ENCODE measurements around the gene KIAA1755. TPM values are rescaled to one million over a fixed set of nuclear protein-coding genes. Genes with fewer than 3 reads are reported as not detected.

KIAA1755 gene
- total and polyA plus RNA-seq, 2 of the 4 experiments (the other 2 are of a cell fraction) = 2.5 to 5.1 TPM

DNA sequence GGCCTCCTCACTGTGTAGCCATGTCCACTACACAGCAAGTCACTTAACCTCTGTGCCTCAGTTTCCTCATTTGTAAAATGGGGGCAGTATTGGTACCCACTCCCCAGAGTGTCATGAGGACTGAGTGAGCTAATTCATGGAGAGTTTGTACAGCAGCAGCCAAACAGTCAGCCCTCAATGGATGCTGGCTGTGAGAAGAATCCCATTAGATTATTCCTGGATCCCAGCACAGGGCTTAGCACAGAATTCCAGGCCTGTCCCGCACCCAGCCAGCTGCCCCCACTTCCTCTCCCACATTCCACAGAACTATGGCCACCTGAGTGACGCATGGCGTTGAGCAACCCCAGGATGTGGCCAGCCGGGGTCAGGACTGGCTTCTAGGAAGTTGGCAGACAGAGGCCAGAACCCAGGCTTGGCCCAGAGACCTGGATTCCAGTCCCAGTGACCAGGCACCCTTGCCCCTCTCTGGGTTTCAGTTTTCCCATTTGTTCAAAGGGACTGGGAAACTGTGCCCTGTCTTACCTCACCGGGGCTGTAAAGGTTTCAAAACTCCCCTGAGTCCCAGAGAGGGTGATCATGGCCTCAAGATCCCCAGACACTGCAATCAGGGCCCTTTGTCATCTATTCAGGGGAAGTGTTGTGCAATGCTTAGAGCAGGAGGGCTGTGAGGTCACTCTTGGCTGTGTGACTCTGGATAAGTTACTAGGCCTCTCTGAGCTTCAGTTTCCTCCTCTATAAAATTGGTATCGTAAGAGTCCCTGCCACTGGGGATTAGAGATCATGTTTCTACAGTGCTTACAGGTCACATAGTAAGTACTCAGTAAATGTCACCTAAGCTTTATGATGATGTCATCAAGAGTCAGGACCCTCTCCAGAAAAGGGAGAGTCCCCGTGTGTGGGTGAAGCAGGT, 92.4 kb downstream of the KIAA1755 start:
- in situ Hi-C loops (cut with MboI; ENCODE audit: low sequenced_read_pairs) = loop anchor here (5.0 kb wide), 2 partner anchors 49 to 91 kb away; no protein-coding TSS in a partner anchor

More for the DNA sequence above, 92.4 kb downstream of the KIAA1755 start:
- Histone ChIP-seq H3K18ac (ENCODE audit: low read depth, low read length) (peak overlapping the region; percentile 92), H3K56ac (ENCODE audit: extremely low read depth, insufficient read depth, low read length) (peak overlapping the region; percentile 85), H4K5ac (ENCODE audit: low read depth, low read length) (peak overlapping the region; percentile 88), H2BK120ac (ENCODE audit: low read depth, low read length) (peak overlapping the region; percentile 99), H3K36me3 (ENCODE audit: control insufficient read depth, insufficient read depth, low read length) (no peaks in the 10 kb centered on the region), H3K4me2 (ENCODE audit: low read depth, low read length) (no peak overlapping the region), H3K27ac (ENCODE audit: insufficient read depth, low read length) (peak overlapping the region; percentile 69), H3K27me3 (ENCODE audit: control insufficient read depth, insufficient read depth, low read length) (no peaks in the 10 kb centered on the region), H3K9me1 (ENCODE audit: insufficient read depth, low read length) (peaks cover 39% of the 10 kb centered on the region), H4K91ac (ENCODE audit: insufficient read depth, low read depth, low read length) (peak overlapping the region; percentile 94), H2BK20ac (ENCODE audit: low read depth, low read length) (peak overlapping the region; percentile 99), H2BK15ac (ENCODE audit: low read depth, low read length) (peak overlapping the region; percentile 98), H3K14ac (replicated peaks; ENCODE audit: low read depth, low read length) (peak overlapping the region; percentile 92), H3K9me3 (ENCODE audit: control insufficient read depth, insufficient read depth, low read length) (no peaks in the 10 kb centered on the region), H4K20me1 (ENCODE audit: insufficient read depth, low read length) (no peaks in the 10 kb centered on the region), H3K79me1 (ENCODE audit: low read depth in 1 of 2, low read length in 2 of 2) (peaks cover 20 to 29% of the 10 kb centered on the region in 2 experiments), H2BK5ac (ENCODE audit: low read depth, low read length, poor library complexity, severe bottlenecking) (peak overlapping the region; percentile 90), H2AFZ (replicated peaks; ENCODE audit: low read length, poor library complexity) (peak overlapping the region; percentile 63), H2AK9ac (replicated peaks; ENCODE audit: low read depth, low read length, poor library complexity) (peak overlapping the region; percentile 80), H2AK5ac (ENCODE audit: low read depth, low read length) (peak overlapping the region; percentile 99), H3K4me1 (ENCODE audit: control insufficient read depth, insufficient read depth, low read length) (peaks cover 63% of the 10 kb centered on the region), H3K9ac (ENCODE audit: low read depth, low read length) (peak overlapping the region; percentile 15; the same call in 1 of the 2 replicates), H3K4me3 (ENCODE audit: insufficient read depth, low read depth, low read length) (no peak overlapping the region), H3K4ac (ENCODE audit: low read depth, low read length) (peak overlapping the region; percentile 95), H4K8ac (ENCODE audit: low read depth in 2 of 2, low read length in 2 of 2) (peak overlapping the region; percentile 74 to 95), H3K23ac (ENCODE audit: low read depth, low read length) (peak overlapping the region; percentile 90)
- ChIA-PET POLR2A (ENCODE audit: unreplicated experiment) (no interaction called here), CTCF (interaction anchor here (1.5 kb wide), 1 partner anchor 95 kb away, joined by 3 read pairs; no protein-coding TSS in a partner anchor)
- TF ChIP-seq NFE2L2 (IDR thresholded peaks at IDR 0.05; ENCODE audit: low read depth, low read length) (peak; percentile 44; the same call in 1 of the 2 replicates), CEBPB (IDR thresholded peaks at IDR 0.05; ENCODE audit: low read depth, low read length) (peak; percentile 97), RAD21 (IDR thresholded peaks at IDR 0.05; ENCODE audit: low read length) (peak; percentile 5; the same call in 1 of the 2 replicates), RFX5 (IDR thresholded peaks at IDR 0.05; ENCODE audit: low read depth, low read length) (no peak), BHLHE40 (IDR thresholded peaks at IDR 0.05; ENCODE audit: low read depth, low read length) (peak; percentile 25; the same call in 1 of the 2 replicates), SMC3 (IDR thresholded peaks at IDR 0.05; ENCODE audit: low read depth, low read length) (no peak), POLR2A (IDR thresholded peaks at IDR 0.05; ENCODE audit: low read depth, low read length) (no peak), FOS (IDR thresholded peaks at IDR 0.05; ENCODE audit: low read depth, low read length) (peak; percentile 66), MAZ (IDR thresholded peaks at IDR 0.05; ENCODE audit: borderline replicate concordance, low read depth, low read length) (peak; percentile 79; the same call in 1 of the 2 replicates)
- dilution Hi-C loops (cut with HindIII; ENCODE audit: low sequenced_read_pairs, unreplicated experiment) (no loop called here), intact Hi-C loops (cut with micrococcal nuclease) (loop anchor here (1.0 kb wide), 1 partner anchor 52 kb away; no protein-coding TSS in a partner anchor)
- ATAC-seq (ENCODE audit: low read depth) (peak; percentile 30), DNase-seq (peak; percentile 96)
- WGBS, 2 experiments (ENCODE audit: extremely low coverage in 2 of 2, insufficient read length in 1 of 2) = no CpG with 5 or more reads among the region's 7 CpGs
- no TSS peak for BruUV-seq (replicated peaks)

Data from IMR-90 (cell line).